ENCODE results near the gene ORAI3. TPM values are rescaled to one million over a fixed set of nuclear protein-coding genes. Genes with fewer than 3 reads are reported as not detected.
"Not testable (repeated sequence)": the region's sequence is repeated elsewhere in the genome, so short reads cannot be mapped to it uniquely, and the experiment has no call there.

ORAI3 gene
- total RNA-seq, 2 experiments from 2014 or later: 7.6 to 10.9 TPM

- Mint-ChIP-seq H3K27ac (no peak overlapping the region), H3K4me3 (no peak overlapping the region), H3K4me1 (ENCODE audit: low read depth) (peaks cover 29% of the 10 kb centered on the region), H3K27me3 (no peaks in the 10 kb centered on the region), H3K9me3 (no peaks in the 10 kb centered on the region), H3K36me3 (ENCODE audit: low read depth) (peaks cover 4% of the 10 kb centered on the region)
- CTCF ChIA-PET: interaction anchor here (1.5 to 1.6 kb wide), 2 partner anchors 36 to 93 kb away, joined by 4 to 9 read pairs; no protein-coding TSS in a partner anchor
- POLR2A ChIA-PET: interaction anchor here (0.7 kb wide), 1 partner anchor 38 kb away, joined by 4 read pairs; no protein-coding TSS in a partner anchor
- intact Hi-C loops (cut with micrococcal nuclease): no loop called here
- TF ChIP-seq CTCF (IDR thresholded peaks at IDR 0.05): no peak
- DNase-seq: no peak
- no peak for ATAC-seq
Measured at GRCh38 chr16:30937692-30938091, 11.2 kb upstream of the ORAI3 start.

GRCh38 chr16:30939571-30939970, 9.3 kb upstream of the ORAI3 start:
- ChIA-PET CTCF (interaction anchor here (0.7 to 5.9 kb wide), 3 partner anchors 14 to 38 kb away, joined by 3 to 50 read pairs (median 4); no protein-coding TSS in a partner anchor), POLR2A (interaction anchor here (0.6 to 0.7 kb wide), 2 partner anchors 14 to 30 kb away, joined by 3 read pairs; no protein-coding TSS in a partner anchor)
- intact Hi-C loops (cut with micrococcal nuclease); H3K27me3 Mint-ChIP-seq; DNase-seq; ATAC-seq; H3K9me3 Mint-ChIP-seq; H3K27ac Mint-ChIP-seq; H3K4me3 Mint-ChIP-seq: not testable (repeated sequence)
- Mint-ChIP-seq H3K36me3 (ENCODE audit: low read depth) (peaks cover 13% of the 10 kb centered on the region), H3K4me1 (ENCODE audit: low read depth) (peaks cover 30% of the 10 kb centered on the region)

GRCh38 chr16:30941600-30942425, 7.1 kb upstream of the ORAI3 start:
- ATAC-seq: peak; percentile 98
- Mint-ChIP-seq H3K9me3 (no peaks in the 10 kb centered on the region), H3K27ac (no peak overlapping the region), H3K36me3 (ENCODE audit: low read depth) (peaks cover 18% of the 10 kb centered on the region), H3K4me3 (peak overlapping the region; percentile 33), H3K4me1 (ENCODE audit: low read depth) (peaks cover 22% of the 10 kb centered on the region), H3K27me3 (no peaks in the 10 kb centered on the region)
- ChIA-PET CTCF (interaction anchor here (0.7 to 5.9 kb wide), 34 partner anchors 8 to 258 kb away, joined by 3 to 63 read pairs (median 4); partner anchors contain the start of genes FBXL19, HSD3B7, ORAI3 and PHKG2), POLR2A (interaction anchor here (0.6 to 1.4 kb wide), 6 partner anchors 9 to 179 kb away, joined by 3 to 4 read pairs (median 3); partner anchors contain the start of gene RNF40)
- peak; percentile 91 for TF ChIP-seq CTCF (IDR thresholded peaks at IDR 0.05)
- DNase-seq: peak; percentile 80
- intact Hi-C loops (cut with micrococcal nuclease): no loop called here

- Mint-ChIP-seq H3K4me3 (peak overlapping the region; percentile 2), H3K36me3 (ENCODE audit: low read depth) (peaks cover 18% of the 10 kb centered on the region), H3K9me3 (no peaks in the 10 kb centered on the region), H3K4me1 (ENCODE audit: low read depth) (peaks cover 21% of the 10 kb centered on the region), H3K27ac (peak overlapping the region; percentile 18), H3K27me3 (no peaks in the 10 kb centered on the region)
- TF ChIP-seq CTCF (IDR thresholded peaks at IDR 0.05): no peak
- CTCF ChIA-PET: interaction anchor here (0.7 to 5.9 kb wide), 31 partner anchors 8 to 259 kb away, joined by 3 to 63 read pairs (median 5); partner anchors contain the start of genes FBXL19, HSD3B7, ORAI3 and PHKG2
- intact Hi-C loops (cut with micrococcal nuclease): no loop called here
- DNase-seq: no peak
- ATAC-seq: peak; percentile 11
- POLR2A ChIA-PET: interaction anchor here (0.6 to 1.4 kb wide), 6 partner anchors 8 to 180 kb away, joined by 3 to 4 read pairs (median 3); partner anchors contain the start of gene RNF40
Measured at GRCh38 chr16:30942426-30942806, 6.5 kb upstream of the ORAI3 start.

GRCh38 chr16:30944352-30944751, 4.5 kb upstream of the ORAI3 start:
- peaks cover 19% of the 10 kb centered on the region for H3K4me1 Mint-ChIP-seq (ENCODE audit: low read depth)
- POLR2A ChIA-PET: interaction anchor here (1.0 to 1.1 kb wide), 2 partner anchors 9 kb away, joined by 4 read pairs; no protein-coding TSS in a partner anchor

More at GRCh38 chr16:30944352-30944751, 4.5 kb upstream of the ORAI3 start:
- no peak overlapping the region for H3K27ac Mint-ChIP-seq
- no peak overlapping the region for H3K4me3 Mint-ChIP-seq
- DNase-seq (no peak), ATAC-seq (no peak)
- intact Hi-C loops (cut with micrococcal nuclease): no loop called here
- H3K36me3 Mint-ChIP-seq (ENCODE audit: low read depth): peaks cover 18% of the 10 kb centered on the region
- H3K27me3 Mint-ChIP-seq: no peaks in the 10 kb centered on the region
- H3K9me3 Mint-ChIP-seq: no peaks in the 10 kb centered on the region
- TF ChIP-seq CTCF (IDR thresholded peaks at IDR 0.05): no peak
- CTCF ChIA-PET: interaction anchor here (0.6 to 5.9 kb wide), 4 partner anchors 9 to 99 kb away, joined by 3 to 50 read pairs (median 7); no protein-coding TSS in a partner anchor
